Neural cell (in vitro differentiated cells): ENCODE measurements around the gene PRXL2B. TPM values are rescaled to one million over a fixed set of nuclear protein-coding genes. Genes with fewer than 3 reads are reported as not detected.

Experiments
- H2AFZ ChIP-seq: fragments of 200-600, 300-800 bp; sonication (generic), shearing (Covaris generic); 2 replicates; pipeline ENCODE4 v1.6.0; 2014; ENCODE audit warnings: low read depth, mild to moderate bottlenecking, antibody characterized with exemption, low read length, moderate library complexity
- H3F3A ChIP-seq: fragments of 200-600 bp; shearing (Covaris generic); 2 replicates; pipeline ENCODE4 v1.6.1; 2016; ENCODE audit warnings: mild to moderate bottlenecking, moderate library complexity, mixed read lengths, antibody characterized with exemption, low read length; ENCODE audit not compliant: insufficient read depth, poor library complexity, severe bottlenecking
- H3K27ac ChIP-seq: fragments of 200-600, 300-800 bp; sonication (generic), shearing (Covaris generic); 2 replicates; pipeline ENCODE4 v1.5.1; 2014; ENCODE audit warnings: mild to moderate bottlenecking, low read length, moderate library complexity
- H3K27me3 ChIP-seq: fragments of 300-800, 200-600 bp; sonication (generic), shearing (Covaris generic); 2 replicates; pipeline ENCODE4 v1.6.0; 2014; ENCODE audit warnings: mild to moderate bottlenecking, low read depth, low read length, moderate library complexity; ENCODE audit not compliant: insufficient read depth
- H3K36me3 ChIP-seq: fragments of 300-800, 200-600 bp; sonication (generic), shearing (Covaris generic); 2 replicates; pipeline ENCODE4 v1.5.1; 2014; ENCODE audit warnings: mild to moderate bottlenecking, antibody characterized with exemption, low read length, moderate library complexity; ENCODE audit not compliant: insufficient read depth
- H3K4me2 ChIP-seq: fragments of 300-800, 200-600 bp; sonication (generic), shearing (Covaris generic); 2 replicates; pipeline ENCODE4 v1.6.0; 2014; ENCODE audit warnings: mild to moderate bottlenecking, low read length
- H3K4me3 ChIP-seq: fragments of 300-800, 200-600 bp; sonication (generic), shearing (Covaris generic); 2 replicates; pipeline ENCODE4 v1.5.1; 2014; ENCODE audit warnings: mild to moderate bottlenecking, low read length, moderate library complexity
- H3K79me2 ChIP-seq: fragments of 200-600 bp; shearing (Covaris generic); replicated peaks from 2 replicates; pipeline ENCODE4 v1.6.0; 2014; ENCODE audit warnings: mild to moderate bottlenecking, low read length, moderate library complexity; ENCODE audit not compliant: insufficient read depth
- H3K9ac ChIP-seq: fragments of 300-800, 200-600 bp; sonication (generic), shearing (Covaris generic); 2 replicates; pipeline ENCODE4 v1.6.1; 2016; ENCODE audit warnings: mild to moderate bottlenecking, low read length, mixed read lengths
- H3K9me2 ChIP-seq: fragments of 200-600 bp; shearing (Covaris generic); 2 replicates; pipeline ENCODE4 v1.6.1; 2016; ENCODE audit warnings: mild to moderate bottlenecking, low read length, mixed read lengths; ENCODE audit not compliant: insufficient read depth
- H3K9me3 ChIP-seq: fragments of 200-600, 300-800 bp; sonication (generic), shearing (Covaris generic); 2 replicates; pipeline ENCODE4 v1.6.1; 2016; ENCODE audit warnings: mild to moderate bottlenecking, mixed run types, low read length, moderate library complexity, mixed read lengths
- H4K20me1 ChIP-seq: fragments of 200-600 bp; shearing (Covaris generic); 2 replicates; pipeline ENCODE4 v1.6.1; 2016; ENCODE audit warnings: mild to moderate bottlenecking, mixed run types; ENCODE audit not compliant: insufficient read depth
- EP300 ChIP-seq: fragments of 450-650 bp; conservative IDR thresholded peaks from 2 replicates; pipeline ENCODE4 v1.6.1; 2014; ENCODE audit warnings: antibody characterized with exemption, mild to moderate bottlenecking, moderate library complexity; ENCODE audit not compliant: poor library complexity, severe bottlenecking
- EZH2 ChIP-seq: fragments of 200-600, 300-800 bp; shearing (Covaris generic), sonication (generic); IDR thresholded peaks from 2 replicates; pipeline ENCODE4 v1.6.1; 2014; ENCODE audit warnings: antibody characterized with exemption, low read length, borderline replicate concordance, mild to moderate bottlenecking; ENCODE audit not compliant: insufficient read depth, poor library complexity, severe bottlenecking
- MXI1 ChIP-seq: fragments of 450-650 bp; conservative IDR thresholded peaks from 2 replicates; pipeline ENCODE4 v1.6.1; 2014; ENCODE audit warnings: antibody characterized with exemption, mild to moderate bottlenecking; ENCODE audit not compliant: poor library complexity, severe bottlenecking
- POLR2AphosphoS5 ChIP-seq: IDR thresholded peaks from 2 replicates; pipeline ENCODE4 v1.6.1; 2012
- RAD21 ChIP-seq: fragments of 450-650 bp; conservative IDR thresholded peaks from 2 replicates; pipeline ENCODE4 v1.6.1; 2014; ENCODE audit warnings: antibody characterized with exemption, mild to moderate bottlenecking, moderate library complexity
- REST ChIP-seq: IDR thresholded peaks from 2 replicates; pipeline ENCODE4 v1.6.1; 2012; ENCODE audit warnings: borderline replicate concordance
- SMC3 ChIP-seq: fragments of 450-650 bp; conservative IDR thresholded peaks from 2 replicates; pipeline ENCODE4 v1.6.1; 2014; ENCODE audit warnings: antibody characterized with exemption, mild to moderate bottlenecking, moderate library complexity; ENCODE audit not compliant: poor library complexity
- TAF1 ChIP-seq: IDR thresholded peaks from 2 replicates; pipeline ENCODE4 v1.6.1; 2012; ENCODE audit warnings: low read depth
- polyA plus RNA-seq: library from polyadenylated mRNA; depleted of rRNA; stranded (reverse); fragments of >200 nt; gene quantifications from 2 replicates; pipeline ENCODE4 v1.2.3, GENCODE V29; 2014
- TF ChIP-seq, protein P1 (sequence below): fragments of 450-650 bp; IDR thresholded peaks from 2 replicates; pipeline ENCODE4 v1.5.1; 2014; ENCODE audit warnings: antibody characterized with exemption, mild to moderate bottlenecking, moderate library complexity; ENCODE audit not compliant: poor library complexity, severe bottlenecking

The PRXL2B gene
- polyA plus RNA-seq, 1 donor from 2014 or later: 29.0 TPM

DNA sequence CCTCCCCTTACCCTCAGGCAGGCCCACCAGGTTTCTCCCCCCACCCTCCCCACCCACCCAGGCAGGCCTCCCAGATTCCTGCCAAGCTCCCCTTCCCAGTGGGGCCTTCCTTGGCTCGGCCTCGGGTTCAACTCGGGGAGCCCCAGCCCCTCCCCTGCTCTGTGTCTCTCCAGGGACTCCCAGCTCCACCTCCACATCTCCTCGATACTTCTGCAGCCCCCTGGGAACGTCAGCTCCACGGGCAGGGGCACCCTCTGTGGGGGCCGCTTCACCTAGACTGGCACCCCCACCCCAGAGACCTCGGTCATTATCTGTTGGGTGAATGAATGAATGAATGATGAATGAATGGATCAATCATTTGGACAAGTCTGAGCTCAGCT, 45.5 kb downstream of the PRXL2B start:
- no peak overlapping the region for H2AFZ ChIP-seq
- TF ChIP-seq EP300: no peak
- no peak for TF ChIP-seq TAF1
- no peak for TF ChIP-seq REST
- TF ChIP-seq SMC3: no peak
- TF ChIP-seq RAD21: no peak
- TF ChIP-seq, protein P1, sequence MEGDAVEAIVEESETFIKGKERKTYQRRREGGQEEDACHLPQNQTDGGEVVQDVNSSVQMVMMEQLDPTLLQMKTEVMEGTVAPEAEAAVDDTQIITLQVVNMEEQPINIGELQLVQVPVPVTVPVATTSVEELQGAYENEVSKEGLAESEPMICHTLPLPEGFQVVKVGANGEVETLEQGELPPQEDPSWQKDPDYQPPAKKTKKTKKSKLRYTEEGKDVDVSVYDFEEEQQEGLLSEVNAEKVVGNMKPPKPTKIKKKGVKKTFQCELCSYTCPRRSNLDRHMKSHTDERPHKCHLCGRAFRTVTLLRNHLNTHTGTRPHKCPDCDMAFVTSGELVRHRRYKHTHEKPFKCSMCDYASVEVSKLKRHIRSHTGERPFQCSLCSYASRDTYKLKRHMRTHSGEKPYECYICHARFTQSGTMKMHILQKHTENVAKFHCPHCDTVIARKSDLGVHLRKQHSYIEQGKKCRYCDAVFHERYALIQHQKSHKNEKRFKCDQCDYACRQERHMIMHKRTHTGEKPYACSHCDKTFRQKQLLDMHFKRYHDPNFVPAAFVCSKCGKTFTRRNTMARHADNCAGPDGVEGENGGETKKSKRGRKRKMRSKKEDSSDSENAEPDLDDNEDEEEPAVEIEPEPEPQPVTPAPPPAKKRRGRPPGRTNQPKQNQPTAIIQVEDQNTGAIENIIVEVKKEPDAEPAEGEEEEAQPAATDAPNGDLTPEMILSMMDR: no peak
- no peak for TF ChIP-seq MXI1
- no peak for TF ChIP-seq EZH2
- TF ChIP-seq POLR2AphosphoS5: no peak
- no peaks in the 10 kb centered on the region for H3K9me3 ChIP-seq
- no peaks in the 10 kb centered on the region for H3K9me2 ChIP-seq
- H4K20me1 ChIP-seq: no peaks in the 10 kb centered on the region
- no peak overlapping the region for H3K4me2 ChIP-seq
- H3K4me3 ChIP-seq: no peak overlapping the region
- peaks cover 31% of the 10 kb centered on the region for H3K27me3 ChIP-seq
- no peak overlapping the region for H3K27ac ChIP-seq
- no peaks in the 10 kb centered on the region for H3K36me3 ChIP-seq
- no peaks in the 10 kb centered on the region for H3K79me2 ChIP-seq
- H3K9ac ChIP-seq: no peak overlapping the region
- no peaks in the 10 kb centered on the region for H3F3A ChIP-seq

GRCh38 chr1:2632561-2633361, 46.2 kb downstream of the PRXL2B start, which contains the start of gene MMEL1:
Gene MMEL1, minus strand, starts transcription at chr1:2633016. Its CDS starts 3,532 bp downstream, at chr1:2629484.
- H4K20me1 ChIP-seq: no peaks in the 10 kb centered on the region
- H3K36me3 ChIP-seq: no peaks in the 10 kb centered on the region
- H3K27me3 ChIP-seq: peaks cover 25% of the 10 kb centered on the region
- H3K9me3 ChIP-seq: no peaks in the 10 kb centered on the region
- H3K4me2 ChIP-seq: no peak within 1 kb of the TSS
- no peaks in the 10 kb centered on the region for H3K79me2 ChIP-seq
- H3K9ac ChIP-seq: no peak within 1 kb of the TSS
- no peak for TF ChIP-seq POLR2AphosphoS5
- no peak for TF ChIP-seq RAD21
- TF ChIP-seq EZH2: no peak
- TF ChIP-seq TAF1: no peak
- H3K27ac ChIP-seq: no peak within 1 kb of the TSS
- no peak within 1 kb of the TSS for H3K4me3 ChIP-seq
- no peaks in the 10 kb centered on the region for H3F3A ChIP-seq
- H2AFZ ChIP-seq: no peak within 1 kb of the TSS
- H3K9me2 ChIP-seq: no peaks in the 10 kb centered on the region
